ENCODE results near the gene HM13.

GRCh38 chr20:31522731-31523130, 8.5 kb downstream of the HM13 start:
- TF ChIP-seq POLR2A (IDR thresholded peaks at IDR 0.05) (no peak), POLR2AphosphoS5 (IDR thresholded peaks at IDR 0.05) (no peak)
- TF ChIP-seq, protein P1, sequence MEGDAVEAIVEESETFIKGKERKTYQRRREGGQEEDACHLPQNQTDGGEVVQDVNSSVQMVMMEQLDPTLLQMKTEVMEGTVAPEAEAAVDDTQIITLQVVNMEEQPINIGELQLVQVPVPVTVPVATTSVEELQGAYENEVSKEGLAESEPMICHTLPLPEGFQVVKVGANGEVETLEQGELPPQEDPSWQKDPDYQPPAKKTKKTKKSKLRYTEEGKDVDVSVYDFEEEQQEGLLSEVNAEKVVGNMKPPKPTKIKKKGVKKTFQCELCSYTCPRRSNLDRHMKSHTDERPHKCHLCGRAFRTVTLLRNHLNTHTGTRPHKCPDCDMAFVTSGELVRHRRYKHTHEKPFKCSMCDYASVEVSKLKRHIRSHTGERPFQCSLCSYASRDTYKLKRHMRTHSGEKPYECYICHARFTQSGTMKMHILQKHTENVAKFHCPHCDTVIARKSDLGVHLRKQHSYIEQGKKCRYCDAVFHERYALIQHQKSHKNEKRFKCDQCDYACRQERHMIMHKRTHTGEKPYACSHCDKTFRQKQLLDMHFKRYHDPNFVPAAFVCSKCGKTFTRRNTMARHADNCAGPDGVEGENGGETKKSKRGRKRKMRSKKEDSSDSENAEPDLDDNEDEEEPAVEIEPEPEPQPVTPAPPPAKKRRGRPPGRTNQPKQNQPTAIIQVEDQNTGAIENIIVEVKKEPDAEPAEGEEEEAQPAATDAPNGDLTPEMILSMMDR (IDR thresholded peaks at IDR 0.05): no peak

Measured in prostate gland (tissue), 2 donors.